ENCODE results near the gene IGBP1.

DNA sequence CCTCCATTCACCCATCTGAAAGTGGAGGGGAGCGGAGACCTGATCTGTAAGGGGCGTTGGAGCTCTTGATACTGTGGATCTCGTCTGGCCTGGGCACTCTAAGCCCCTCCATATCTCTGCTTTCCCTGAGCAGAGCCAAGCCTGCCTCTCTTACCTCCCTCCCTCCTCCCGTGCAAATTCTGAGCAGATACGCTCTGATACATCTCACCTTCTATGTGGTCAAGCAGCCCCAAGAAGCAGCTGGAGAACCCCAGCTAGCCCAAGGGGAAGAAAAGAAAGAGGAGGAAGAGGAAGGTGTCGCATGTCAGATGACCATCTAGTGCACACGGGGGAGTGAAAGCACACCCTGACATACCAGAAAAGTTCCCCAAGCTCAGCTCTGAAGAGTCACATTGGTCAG, 42.1 kb downstream of the IGBP1 start:
- TF ChIP-seq, protein P1, sequence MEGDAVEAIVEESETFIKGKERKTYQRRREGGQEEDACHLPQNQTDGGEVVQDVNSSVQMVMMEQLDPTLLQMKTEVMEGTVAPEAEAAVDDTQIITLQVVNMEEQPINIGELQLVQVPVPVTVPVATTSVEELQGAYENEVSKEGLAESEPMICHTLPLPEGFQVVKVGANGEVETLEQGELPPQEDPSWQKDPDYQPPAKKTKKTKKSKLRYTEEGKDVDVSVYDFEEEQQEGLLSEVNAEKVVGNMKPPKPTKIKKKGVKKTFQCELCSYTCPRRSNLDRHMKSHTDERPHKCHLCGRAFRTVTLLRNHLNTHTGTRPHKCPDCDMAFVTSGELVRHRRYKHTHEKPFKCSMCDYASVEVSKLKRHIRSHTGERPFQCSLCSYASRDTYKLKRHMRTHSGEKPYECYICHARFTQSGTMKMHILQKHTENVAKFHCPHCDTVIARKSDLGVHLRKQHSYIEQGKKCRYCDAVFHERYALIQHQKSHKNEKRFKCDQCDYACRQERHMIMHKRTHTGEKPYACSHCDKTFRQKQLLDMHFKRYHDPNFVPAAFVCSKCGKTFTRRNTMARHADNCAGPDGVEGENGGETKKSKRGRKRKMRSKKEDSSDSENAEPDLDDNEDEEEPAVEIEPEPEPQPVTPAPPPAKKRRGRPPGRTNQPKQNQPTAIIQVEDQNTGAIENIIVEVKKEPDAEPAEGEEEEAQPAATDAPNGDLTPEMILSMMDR (conservative IDR thresholded peaks at IDR 0.05; ENCODE audit: low read depth, low read length) = no peak
- no peak for TF ChIP-seq EZH2 (IDR thresholded peaks at IDR 0.05; ENCODE audit: low read length, unreplicated experiment)
- TF ChIP-seq EZH2phosphoT487 (IDR thresholded peaks at IDR 0.05; ENCODE audit: borderline replicate concordance, low read length) = no peak

All from PC-3 (cell line).